GM23248 (cell line): Measurements from ENCODE around the gene MARK3. TPM values are rescaled to one million over a fixed set of nuclear protein-coding genes. Genes with fewer than 3 reads are reported as not detected.
A peak's percentile ranks its signal among the peaks of the same experiment; 100 is the strongest.

Source experiments
- DNase-seq: peaks from one replicate; pipeline ENCODE4 v3.0.0-alpha.2; 2015
- H2AFZ ChIP-seq: fragments of 200-600 bp; sonication (generic); 2 replicates; pipeline ENCODE4 v1.6.1; 2016; ENCODE audit warnings: antibody characterized with exemption
- H3F3A ChIP-seq: fragments of 200-600 bp; sonication (generic); 2 replicates; pipeline ENCODE4 v1.6.1; 2016; ENCODE audit warnings: mild to moderate bottlenecking, antibody characterized with exemption, mixed run types; ENCODE audit not compliant: insufficient read depth
- H3K27ac ChIP-seq: fragments of 200-600 bp; sonication (generic); 2 replicates; pipeline ENCODE4 v1.5.1; 2016; ENCODE audit warnings: mild to moderate bottlenecking
- H3K27me3 ChIP-seq: fragments of 200-600 bp; sonication (generic); replicated peaks from 2 replicates; pipeline ENCODE4 v1.6.1; 2016; ENCODE audit warnings: mild to moderate bottlenecking; ENCODE audit not compliant: insufficient read depth
- H3K36me3 ChIP-seq: fragments of 200-600 bp; sonication (generic); 2 replicates; pipeline ENCODE4 v1.6.1; 2016; ENCODE audit warnings: low read depth, mild to moderate bottlenecking
- H3K4me1 ChIP-seq: fragments of 200-600 bp; sonication (generic); 2 replicates; pipeline ENCODE4 v1.6.1; 2016; ENCODE audit warnings: mild to moderate bottlenecking; ENCODE audit not compliant: insufficient read depth
- H3K4me2 ChIP-seq: fragments of 200-600 bp; sonication (generic); one replicate; pipeline ENCODE4 v1.6.1; 2016; ENCODE audit warnings: mild to moderate bottlenecking; ENCODE audit not compliant: unreplicated experiment
- H3K4me3 ChIP-seq: fragments of 200-600 bp; sonication (generic); 2 replicates; pipeline ENCODE4 v1.5.1; 2016; ENCODE audit warnings: mild to moderate bottlenecking
- H3K79me2 ChIP-seq: fragments of 200-600 bp; sonication (generic); 2 replicates; pipeline ENCODE4 v1.6.1; 2016; ENCODE audit warnings: mild to moderate bottlenecking; ENCODE audit not compliant: insufficient read depth
- H3K9ac ChIP-seq: fragments of 200-600 bp; sonication (generic); 2 replicates; pipeline ENCODE4 v1.6.1; 2016; ENCODE audit warnings: mild to moderate bottlenecking
- H3K9me2 ChIP-seq: fragments of 200-600 bp; sonication (generic); 2 replicates; pipeline ENCODE4 v1.6.1; 2016; ENCODE audit warnings: mixed run types, mild to moderate bottlenecking, moderate library complexity; ENCODE audit not compliant: insufficient read depth
- H3K9me3 ChIP-seq: fragments of 200-600 bp; sonication (generic); one replicate; pipeline ENCODE4 v1.6.1; 2017; ENCODE audit warnings: low read depth
- H4K20me1 ChIP-seq: fragments of 200-600 bp; sonication (generic); 2 replicates; pipeline ENCODE4 v1.6.0; 2016; ENCODE audit not compliant: insufficient read depth
- EZH2 ChIP-seq: fragments of 200-600 bp; sonication (generic); IDR thresholded peaks from 2 replicates; pipeline ENCODE4 v1.6.1; 2018; ENCODE audit warnings: antibody characterized with exemption, mild to moderate bottlenecking; ENCODE audit not compliant: insufficient read depth, poor library complexity, severe bottlenecking
- EZH2phosphoT487 ChIP-seq: fragments of 200-600 bp; sonication (generic); IDR thresholded peaks from 2 replicates; pipeline ENCODE4 v1.6.1; 2018; ENCODE audit warnings: antibody characterized with exemption, moderate library complexity, mild to moderate bottlenecking, low read depth; ENCODE audit not compliant: insufficient read depth
- WGBS, 2 experiments: methylation state at CpG; one replicate each; pipeline ENCODE4 v1.1.6; 2015 to 2017; ENCODE audit warnings: low lambda C conversion rate in 2 of 2, low coverage in 1 of 2; ENCODE audit errors: missing lambda C conversion rate in 2 of 2; 5-methylcytosine and 5-hydroxymethylcytosine counted together
- in situ Hi-C: fragments of 300-500 bp; cut with MboI; formaldehyde crosslinking; loops from 2 replicates; pipeline ENCODE4 v1.15.0; 2020
- polyA plus RNA-seq: library from polyadenylated mRNA; unstranded; fragments of >200 nt; fragmentation: Nextera tagmentation; extraction: Ambion mirVana; gene quantifications from 2 replicates; pipeline ENCODE4 v1.2.1, GENCODE V29; 2016
- total RNA-seq: library from RNA; depleted of rRNA; stranded (reverse); fragments of >200 nt; shearing (Covaris generic); gene quantifications from 2 replicates; pipeline ENCODE4 v1.2.3, GENCODE V29; 2014

The MARK3 gene
- total and polyA plus RNA-seq, 2 experiments from 2014 or later: 32.9 to 80.6 TPM

- peaks cover 38% of the 10 kb centered on the region for H3F3A ChIP-seq
- no peak overlapping the region for H2AFZ ChIP-seq
- peaks cover 16% of the 10 kb centered on the region for H3K4me1 ChIP-seq
- H3K4me3 ChIP-seq: no peak overlapping the region
- 0 out of 2 replicates have a peak, but pooled peaks cover 4% of the 10 kb centered on the region for H3K79me2 ChIP-seq
- peak overlapping the region; percentile 60 for H3K4me2 ChIP-seq
- 22 to 23% methylated on average over 25 of the region's 25 CpGs for WGBS, 2 experiments
- H3K27me3 ChIP-seq: no peaks in the 10 kb centered on the region
- no peak for TF ChIP-seq EZH2phosphoT487
- TF ChIP-seq EZH2: no peak
- peak overlapping the region; percentile 91 for H3K27ac ChIP-seq
- no peaks in the 10 kb centered on the region for H3K9me2 ChIP-seq
- in situ Hi-C loops: no loop called here
- H3K36me3 ChIP-seq: peaks cover 7% of the 10 kb centered on the region; the same call in 1 of the 2 replicates
- DNase-seq: peak; percentile 99
- H4K20me1 ChIP-seq: no peaks in the 10 kb centered on the region
- no peaks in the 10 kb centered on the region for H3K9me3 ChIP-seq
- H3K9ac ChIP-seq: peak overlapping the region; percentile 73
Observed at GRCh38 chr14:103512701-103513611, 127.7 kb downstream of the MARK3 start.

DNA sequence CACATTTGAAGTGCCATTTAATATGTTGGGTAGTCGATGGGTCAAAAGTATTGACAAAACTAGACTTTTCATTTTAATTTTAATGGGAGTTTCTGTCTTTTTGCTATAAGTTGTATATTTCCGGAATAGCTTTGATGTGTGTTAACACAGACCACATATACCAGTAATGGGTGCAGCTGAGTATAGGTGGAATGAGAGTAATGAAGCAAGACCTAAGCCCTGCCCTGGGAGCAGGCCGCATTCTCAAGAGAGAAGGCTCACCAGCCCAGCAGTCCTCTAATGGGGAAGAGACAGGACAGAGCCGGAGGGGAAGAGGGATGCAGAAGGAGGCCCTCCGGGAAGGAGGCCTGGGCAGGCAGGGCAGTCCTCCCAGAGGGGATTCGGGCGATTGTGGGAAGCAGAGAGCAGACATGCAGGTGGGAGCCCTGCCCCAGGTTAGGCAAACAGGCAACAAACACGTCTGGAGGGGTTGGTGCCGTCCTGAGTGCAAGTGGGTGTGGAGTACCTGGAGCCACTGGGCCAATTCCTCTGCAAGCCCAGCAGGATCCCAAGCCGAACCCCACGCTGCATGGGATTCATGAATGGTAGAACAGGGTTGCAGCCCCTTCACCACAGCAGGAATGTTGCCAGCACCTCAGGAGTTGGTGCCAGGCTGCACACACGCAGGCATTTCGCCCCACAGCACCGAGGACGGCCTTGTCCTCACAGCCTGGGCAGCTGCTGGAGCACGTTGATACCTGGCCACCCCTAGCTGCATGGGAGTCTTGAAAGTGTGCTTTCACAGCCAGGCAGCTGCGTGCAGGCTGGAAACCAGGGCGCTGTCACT lies 129.6 kb downstream of the MARK3 start:
- Histone ChIP-seq H3K9ac (no peak overlapping the region), H3K27ac (no peak overlapping the region; the same call in 1 of the 2 replicates), H4K20me1 (no peaks in the 10 kb centered on the region), H3K9me3 (no peaks in the 10 kb centered on the region), H3K9me2 (no peaks in the 10 kb centered on the region), H3K27me3 (no peaks in the 10 kb centered on the region), H3K36me3 (peaks cover 6% of the 10 kb centered on the region; the same call in 1 of the 2 replicates), H3F3A (peaks cover 38% of the 10 kb centered on the region), H3K4me1 (peaks cover 27% of the 10 kb centered on the region), H3K4me2 (no peak overlapping the region), H3K4me3 (no peak overlapping the region), H3K79me2 (0 out of 2 replicates have a peak, but pooled peaks cover 4% of the 10 kb centered on the region), H2AFZ (no peak overlapping the region)
- TF ChIP-seq EZH2 (no peak), EZH2phosphoT487 (no peak)
- DNase-seq: no peak
- 94% methylated on average over 18 of the region's 18 CpGs for WGBS, 2 experiments
- in situ Hi-C loops: no loop called here

GRCh38 chr14:103516426-103517173 lies 131.4 kb downstream of the MARK3 start:
- WGBS, 2 experiments: 82 to 88% methylated on average over 10 of the region's 10 CpGs
- Histone ChIP-seq H3K27me3 (no peaks in the 10 kb centered on the region), H3K9ac (no peak overlapping the region), H3K4me1 (peaks cover 27% of the 10 kb centered on the region), H3K4me3 (no peak overlapping the region), H4K20me1 (no peaks in the 10 kb centered on the region), H3K36me3 (peaks cover under 1% of the 10 kb centered on the region; the same call in 1 of the 2 replicates), H3K27ac (no peak overlapping the region), H3K9me3 (no peaks in the 10 kb centered on the region), H2AFZ (no peak overlapping the region), H3F3A (peaks cover 27% of the 10 kb centered on the region), H3K4me2 (no peak overlapping the region), H3K79me2 (no peaks in the 10 kb centered on the region), H3K9me2 (no peaks in the 10 kb centered on the region)
- DNase-seq: no peak
- in situ Hi-C loops: no loop called here
- TF ChIP-seq EZH2: no peak
- TF ChIP-seq EZH2phosphoT487: no peak

DNA sequence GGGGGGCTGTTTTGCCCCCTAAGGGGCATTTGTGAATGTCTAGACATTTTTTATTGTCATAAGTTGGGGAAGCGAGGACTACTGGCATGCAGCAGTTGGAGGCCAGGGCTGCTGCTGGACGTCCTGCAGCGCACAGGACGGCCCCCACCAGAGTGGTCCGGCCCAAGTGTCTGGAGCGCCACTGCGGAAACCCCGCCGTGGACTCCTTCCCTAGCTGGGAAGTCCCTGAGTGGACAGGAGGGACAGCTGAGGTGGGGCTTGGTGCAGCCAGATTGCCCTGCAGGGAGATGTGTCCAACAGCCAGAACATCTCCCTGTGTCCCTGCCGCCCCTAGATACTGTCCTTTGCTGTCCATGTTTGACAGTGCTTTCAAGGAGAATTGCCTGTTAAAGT lies 132.0 kb downstream of the MARK3 start:
- no peak overlapping the region for H3K9ac ChIP-seq
- H3K27me3 ChIP-seq: no peaks in the 10 kb centered on the region
- in situ Hi-C loops: no loop called here
- H3K9me3 ChIP-seq: no peaks in the 10 kb centered on the region
- no peak overlapping the region for H2AFZ ChIP-seq
- no peak overlapping the region for H3K4me2 ChIP-seq
- no peaks in the 10 kb centered on the region for H3K36me3 ChIP-seq
- no peaks in the 10 kb centered on the region for H3K79me2 ChIP-seq
- DNase-seq: no peak
- H3F3A ChIP-seq: peaks cover 25% of the 10 kb centered on the region
- TF ChIP-seq EZH2 (no peak), EZH2phosphoT487 (no peak)
- no peak overlapping the region for H3K4me3 ChIP-seq
- peaks cover 26% of the 10 kb centered on the region for H3K4me1 ChIP-seq
- H4K20me1 ChIP-seq: no peaks in the 10 kb centered on the region
- no peak overlapping the region for H3K27ac ChIP-seq
- 79 to 83% methylated on average over 10 of the region's 10 CpGs for WGBS, 2 experiments
- H3K9me2 ChIP-seq: no peaks in the 10 kb centered on the region
